ACC112 (cell line): ENCODE data around the gene CD160.
A peak's percentile ranks its signal among the peaks of the same experiment; 100 is the strongest.
"Not testable (repeated sequence)": the region's sequence is repeated elsewhere in the genome, so short reads cannot be mapped to it uniquely, and the experiment has no call there.

Experiments
- H2AFZ ChIP-seq: fragments of 200-600 bp; sonication (generic); one replicate; pipeline ENCODE4 v1.6.0; 2017; ENCODE audit warnings: antibody characterized with exemption, low read length; ENCODE audit not compliant: unreplicated experiment
- H3K27ac ChIP-seq: fragments of 200-600 bp; sonication (generic); 2 replicates; pipeline ENCODE4 v1.5.1; 2014; ENCODE audit warnings: low read depth, mild to moderate bottlenecking, antibody characterized with exemption, low read length, moderate library complexity
- H3K27me3 ChIP-seq: fragments of 200-600 bp; sonication (generic); 2 replicates; pipeline ENCODE4 v1.6.1; 2014; ENCODE audit warnings: mild to moderate bottlenecking, antibody characterized with exemption, low read length, moderate library complexity, mixed read lengths; ENCODE audit not compliant: insufficient read depth
- H3K36me3 ChIP-seq: fragments of 200-600 bp; sonication (generic); 2 replicates; pipeline ENCODE4 v1.6.1; 2016; ENCODE audit warnings: mild to moderate bottlenecking, antibody characterized with exemption, low read length, moderate library complexity, mixed read lengths; ENCODE audit not compliant: insufficient read depth
- H3K4me1 ChIP-seq: fragments of 200-600 bp; sonication (generic); one replicate; pipeline ENCODE4 v1.6.1; 2016; ENCODE audit warnings: low read length, mixed read lengths; ENCODE audit not compliant: insufficient read depth, unreplicated experiment, control insufficient read depth
- H3K4me3 ChIP-seq: fragments of 200-600 bp; sonication (generic); 2 replicates; pipeline ENCODE4 v1.5.1; 2014; ENCODE audit warnings: mild to moderate bottlenecking, low read depth, low read length
- H3K79me2 ChIP-seq: fragments of 200-600 bp; sonication (generic); one replicate; pipeline ENCODE4 v1.6.0; 2016; ENCODE audit warnings: low read length; ENCODE audit not compliant: control insufficient read depth, unreplicated experiment, insufficient read depth

The CD160 gene

GRCh38 chr1:145710291-145711027 is 8.8 kb upstream of the CD160 start:
- Histone ChIP-seq H3K79me2 (no peaks in the 10 kb centered on the region), H3K27me3 (no peaks in the 10 kb centered on the region), H3K4me1 (peaks cover 15% of the 10 kb centered on the region)

GRCh38 chr1:145711213-145711651 is 8.1 kb upstream of the CD160 start:
- H2AFZ ChIP-seq: no peak overlapping the region
- no peak overlapping the region for H3K27ac ChIP-seq
- H3K4me3 ChIP-seq: no peak overlapping the region
- H3K27me3 ChIP-seq: no peaks in the 10 kb centered on the region
- H3K36me3 ChIP-seq: no peaks in the 10 kb centered on the region
- peaks cover 9% of the 10 kb centered on the region for H3K4me1 ChIP-seq
- H3K79me2 ChIP-seq: no peaks in the 10 kb centered on the region

More at GRCh38 chr1:145710291-145711027, 8.8 kb upstream of the CD160 start:
- H3K4me3 ChIP-seq: no peak overlapping the region
- H3K27ac ChIP-seq: no peak overlapping the region
- H2AFZ ChIP-seq: no peak overlapping the region
- H3K36me3 ChIP-seq: no peaks in the 10 kb centered on the region

- Histone ChIP-seq H3K4me1 (no peaks in the 10 kb centered on the region), H3K27me3 (no peaks in the 10 kb centered on the region), H3K27ac (no peak overlapping the region), H3K36me3 (no peaks in the 10 kb centered on the region), H3K4me3 (no peak overlapping the region), H2AFZ (no peak overlapping the region), H3K79me2 (no peaks in the 10 kb centered on the region)
Observed at GRCh38 chr1:145714524-145715111, 4.7 kb upstream of the CD160 start.

- Histone ChIP-seq H3K4me1 (peaks cover 16% of the 10 kb centered on the region), H3K36me3 (no peaks in the 10 kb centered on the region), H2AFZ (no peak overlapping the region), H3K27ac (no peak overlapping the region), H3K79me2 (no peaks in the 10 kb centered on the region), H3K4me3 (no peak overlapping the region), H3K27me3 (no peaks in the 10 kb centered on the region)
Observed at GRCh38 chr1:145716641-145717345, 2.5 kb upstream of the CD160 start.

- Histone ChIP-seq H2AFZ (no peak overlapping the region), H3K36me3 (no peaks in the 10 kb centered on the region), H3K27ac (no peak overlapping the region), H3K27me3 (no peaks in the 10 kb centered on the region), H3K4me1 (peaks cover 16% of the 10 kb centered on the region), H3K79me2 (no peaks in the 10 kb centered on the region), H3K4me3 (no peak overlapping the region)
Observed at GRCh38 chr1:145717833-145718232, 1.5 kb upstream of the CD160 start.

GRCh38 chr1:145718465-145718864 is 834 bp upstream of the CD160 start:
- not testable (repeated sequence) for H3K27ac ChIP-seq, H3K27me3 ChIP-seq, H2AFZ ChIP-seq, H3K4me3 ChIP-seq, H3K36me3 ChIP-seq, H3K79me2 ChIP-seq
- H3K4me1 ChIP-seq: peaks cover 16% of the 10 kb centered on the region

- Histone ChIP-seq H3K36me3 (no peaks in the 10 kb centered on the region), H2AFZ (peak overlapping the region; percentile 97), H3K27ac (peak overlapping the region; percentile 49), H3K79me2 (no peaks in the 10 kb centered on the region), H3K27me3 (no peaks in the 10 kb centered on the region), H3K4me3 (peak overlapping the region; percentile 78), H3K4me1 (peaks cover 16% of the 10 kb centered on the region)
Observed at GRCh38 chr1:145720556-145720877, 1.2 kb downstream of the CD160 start.

GRCh38 chr1:145720878-145721671 is 1.8 kb downstream of the CD160 start:
- Histone ChIP-seq H3K36me3 (no peaks in the 10 kb centered on the region), H3K27ac (peak overlapping the region; percentile 49), H2AFZ (peak overlapping the region; percentile 97)

GRCh38 chr1:145726193-145726592 is 6.9 kb downstream of the CD160 start:
- not testable (repeated sequence) for H3K4me3 ChIP-seq, H3K79me2 ChIP-seq, H2AFZ ChIP-seq, H3K27me3 ChIP-seq, H3K27ac ChIP-seq, H3K36me3 ChIP-seq
- peaks cover 15% of the 10 kb centered on the region for H3K4me1 ChIP-seq

More at GRCh38 chr1:145720878-145721671, 1.8 kb downstream of the CD160 start:
- peaks cover 16% of the 10 kb centered on the region for H3K4me1 ChIP-seq
- H3K4me3 ChIP-seq: peak overlapping the region; percentile 78
- H3K27me3 ChIP-seq: no peaks in the 10 kb centered on the region
- H3K79me2 ChIP-seq: no peaks in the 10 kb centered on the region

- Histone ChIP-seq H3K27ac (no peak overlapping the region), H3K36me3 (0 out of 2 replicates have a peak, but pooled peaks cover 3% of the 10 kb centered on the region), H3K27me3 (no peaks in the 10 kb centered on the region), H3K79me2 (no peaks in the 10 kb centered on the region), H3K4me3 (no peak overlapping the region), H3K4me1 (peaks cover 22% of the 10 kb centered on the region), H2AFZ (no peak overlapping the region)
Observed at GRCh38 chr1:145729196-145729595, 9.9 kb downstream of the CD160 start.
